ENCODE measurements around the gene PKNOX1. TPM values are rescaled to one million over a fixed set of nuclear protein-coding genes. Genes with fewer than 3 reads are reported as not detected.
"Not testable (repeated sequence)": the region's sequence is repeated elsewhere in the genome, so short reads cannot be mapped to it uniquely, and the experiment has no call there.

PKNOX1 gene
- total RNA-seq, 2 experiments from 2014 or later, result 21.3 to 23.2 TPM

- Mint-ChIP-seq H3K27ac (no peak overlapping the region), H3K9me3 (no peaks in the 10 kb centered on the region), H3K4me3 (no peak overlapping the region), H3K27me3 (no peaks in the 10 kb centered on the region), H3K4me1 (peaks cover 23% of the 10 kb centered on the region), H3K36me3 (peaks cover 7% of the 10 kb centered on the region)
- ATAC-seq (ENCODE audit: low read depth) (no peak), DNase-seq (no peak)
- POLR2A ChIA-PET, result no interaction called here
These were observed 9.5 kb downstream of the PKNOX1 start for GRCh38 chr21:42983869-42984268.

GRCh38 chr21:42986125-42986783 lies 11.9 kb downstream of the PKNOX1 start:
- DNase-seq (no peak), ATAC-seq (ENCODE audit: low read depth) (no peak)
- Mint-ChIP-seq H3K4me3 (no peak overlapping the region), H3K9me3 (no peaks in the 10 kb centered on the region), H3K27me3 (no peaks in the 10 kb centered on the region), H3K36me3 (peaks cover 4% of the 10 kb centered on the region), H3K4me1 (peaks cover 25% of the 10 kb centered on the region), H3K27ac (peak overlapping the region; percentile 34)
- POLR2A ChIA-PET, result interaction anchor here (1.2 kb wide), 1 partner anchor 12 kb away, joined by 3 read pairs; the partner anchor contains the start of gene PKNOX1

- H3K4me3 Mint-ChIP-seq, result no peak overlapping the region
- DNase-seq (no peak), ATAC-seq (ENCODE audit: low read depth) (no peak)
- H3K36me3 Mint-ChIP-seq, result peaks cover 2% of the 10 kb centered on the region
- H3K27ac Mint-ChIP-seq, result no peak overlapping the region
- no peaks in the 10 kb centered on the region for H3K27me3 Mint-ChIP-seq
- POLR2A ChIA-PET, result interaction anchor here (0.6 to 1.3 kb wide), 3 partner anchors 11 to 61 kb away, joined by 3 to 4 read pairs (median 3); partner anchors contain the start of gene PKNOX1
- peaks cover 19% of the 10 kb centered on the region for H3K4me1 Mint-ChIP-seq
- no peaks in the 10 kb centered on the region for H3K9me3 Mint-ChIP-seq
These were observed 14.0 kb downstream of the PKNOX1 start for GRCh38 chr21:42988236-42988965.

GRCh38 chr21:42989370-42989769 lies 15.0 kb downstream of the PKNOX1 start:
- H3K4me3 Mint-ChIP-seq, result peak overlapping the region; percentile 1
- ATAC-seq (ENCODE audit: low read depth), result not testable (repeated sequence)

GRCh38 chr21:42989816-42990650 lies 15.7 kb downstream of the PKNOX1 start:
- Mint-ChIP-seq H3K4me1 (peaks cover 19% of the 10 kb centered on the region), H3K4me3 (peak overlapping the region; percentile 1), H3K9me3 (no peaks in the 10 kb centered on the region), H3K36me3 (no peaks in the 10 kb centered on the region), H3K27me3 (no peaks in the 10 kb centered on the region), H3K27ac (peak overlapping the region; percentile 21)
- DNase-seq (no peak), ATAC-seq (ENCODE audit: low read depth) (peak; percentile 45)
- POLR2A ChIA-PET, result interaction anchor here (0.8 kb wide), 1 partner anchor 16 kb away, joined by 4 read pairs; the partner anchor contains the start of gene PKNOX1

More at GRCh38 chr21:42989370-42989769, 15.0 kb downstream of the PKNOX1 start:
- Mint-ChIP-seq H3K27ac (peak overlapping the region; percentile 21), H3K4me1 (peaks cover 19% of the 10 kb centered on the region)
- not testable (repeated sequence) for DNase-seq, H3K9me3 Mint-ChIP-seq, H3K27me3 Mint-ChIP-seq, H3K36me3 Mint-ChIP-seq
- POLR2A ChIA-PET, result interaction anchor here (0.8 kb wide), 1 partner anchor 15 kb away, joined by 4 read pairs; the partner anchor contains the start of gene PKNOX1

- Mint-ChIP-seq H3K9me3 (no peaks in the 10 kb centered on the region), H3K36me3 (no peaks in the 10 kb centered on the region), H3K27me3 (no peaks in the 10 kb centered on the region), H3K4me1 (peaks cover 11% of the 10 kb centered on the region), H3K27ac (no peak overlapping the region), H3K4me3 (no peak overlapping the region)
- POLR2A ChIA-PET, result interaction anchor here (0.6 to 0.7 kb wide), 2 partner anchors 15 to 18 kb away, joined by 3 to 7 read pairs; partner anchors contain the start of gene PKNOX1
- DNase-seq (no peak), ATAC-seq (ENCODE audit: low read depth) (no peak)
These were observed 17.8 kb downstream of the PKNOX1 start for GRCh38 chr21:42991992-42992740.

GRCh38 chr21:42993051-42993712 lies 18.8 kb downstream of the PKNOX1 start:
- Mint-ChIP-seq H3K36me3 (peaks cover 7% of the 10 kb centered on the region), H3K4me1 (peaks cover 11% of the 10 kb centered on the region), H3K9me3 (peaks cover 8% of the 10 kb centered on the region), H3K4me3 (no peak overlapping the region), H3K27ac (no peak overlapping the region), H3K27me3 (no peaks in the 10 kb centered on the region)
- DNase-seq (no peak), ATAC-seq (ENCODE audit: low read depth) (no peak)
- POLR2A ChIA-PET, result interaction anchor here (0.6 kb wide), 3 partner anchors 16 to 123 kb away, joined by 3 to 7 read pairs (median 6); no protein-coding TSS in a partner anchor

GRCh38 chr21:42997053-42997452 lies 22.7 kb downstream of the PKNOX1 start:
- ATAC-seq (ENCODE audit: low read depth), result no peak
- DNase-seq, result no peak
- Mint-ChIP-seq H3K27me3 (no peaks in the 10 kb centered on the region), H3K9me3 (peaks cover 17% of the 10 kb centered on the region), H3K27ac (no peak overlapping the region), H3K4me1 (no peaks in the 10 kb centered on the region), H3K4me3 (no peak overlapping the region), H3K36me3 (peaks cover 20% of the 10 kb centered on the region)
- POLR2A ChIA-PET, result interaction anchor here (0.7 kb wide), 1 partner anchor 23 kb away, joined by 3 read pairs; the partner anchor contains the start of gene PKNOX1

GRCh38 chr21:42997983-42998382 lies 23.6 kb downstream of the PKNOX1 start:
- DNase-seq; POLR2A ChIA-PET; H3K27ac Mint-ChIP-seq; H3K4me1 Mint-ChIP-seq; ATAC-seq (ENCODE audit: low read depth); H3K27me3 Mint-ChIP-seq; H3K4me3 Mint-ChIP-seq: not testable (repeated sequence)
- peaks cover 17% of the 10 kb centered on the region for H3K9me3 Mint-ChIP-seq
- H3K36me3 Mint-ChIP-seq, result peaks cover 20% of the 10 kb centered on the region

GRCh38 chr21:42999152-42999551 lies 24.8 kb downstream of the PKNOX1 start:
- H3K27me3 Mint-ChIP-seq, result not testable (repeated sequence)

GRCh38 chr21:43000041-43000440 lies 25.7 kb downstream of the PKNOX1 start:
- H3K27ac Mint-ChIP-seq; DNase-seq; H3K4me1 Mint-ChIP-seq; ATAC-seq (ENCODE audit: low read depth); H3K4me3 Mint-ChIP-seq; H3K27me3 Mint-ChIP-seq; POLR2A ChIA-PET: not testable (repeated sequence)
- Mint-ChIP-seq H3K9me3 (peaks cover 17% of the 10 kb centered on the region), H3K36me3 (peaks cover 23% of the 10 kb centered on the region)

More at GRCh38 chr21:42999152-42999551, 24.8 kb downstream of the PKNOX1 start:
- H3K4me3 Mint-ChIP-seq; DNase-seq; POLR2A ChIA-PET; H3K4me1 Mint-ChIP-seq; H3K27ac Mint-ChIP-seq; ATAC-seq (ENCODE audit: low read depth): not testable (repeated sequence)
- Mint-ChIP-seq H3K9me3 (peaks cover 17% of the 10 kb centered on the region), H3K36me3 (peaks cover 20% of the 10 kb centered on the region)

- Mint-ChIP-seq H3K4me1 (no peaks in the 10 kb centered on the region), H3K4me3 (no peak overlapping the region), H3K36me3 (peaks cover 25% of the 10 kb centered on the region), H3K27me3 (no peaks in the 10 kb centered on the region), H3K27ac (no peak overlapping the region), H3K9me3 (peaks cover 17% of the 10 kb centered on the region)
- POLR2A ChIA-PET, result no interaction called here
- DNase-seq (no peak), ATAC-seq (ENCODE audit: low read depth) (no peak)
These were observed 27.0 kb downstream of the PKNOX1 start for GRCh38 chr21:43001316-43001715.
